Ovary (tissue), 9 donors: ENCODE results near the gene CELF4. TPM values are rescaled to one million over a fixed set of nuclear protein-coding genes. Genes with fewer than 3 reads are reported as not detected.

ENCODE experiments used
- DNase-seq, 5 donors: peaks; one replicate each; pipeline ENCODE4 v3.0.0-alpha.2; 2019 to 2020
- H3K27ac ChIP-seq, 2 donors: fragments of 200-600 bp; one replicate each; pipeline versions ENCODE4 v1.5.1 to v1.8.0; 2019 to 2022
- H3K27me3 ChIP-seq: fragments of 200-600 bp; one replicate; pipeline ENCODE4 v1.8.0; 2022
- H3K36me3 ChIP-seq: fragments of 200-600 bp; sonication (generic); one replicate; pipeline ENCODE4 v1.5.1; 2019
- H3K4me1 ChIP-seq: one replicate; pipeline ENCODE4 v1.8.1; 2013; ENCODE audit warnings: mild to moderate bottlenecking, moderate library complexity; ENCODE audit not compliant: insufficient read depth
- H3K4me3 ChIP-seq: fragments of 200-600 bp; sonication (generic); one replicate; pipeline ENCODE4 v1.5.1; 2017
- H3K9me3 ChIP-seq, 2 donors: fragments of 200-600 bp in 1 of 2; sonication (generic) in 1 of 2; one replicate each; pipeline versions ENCODE4 v1.5.1 to v1.8.1; 2013 to 2019; ENCODE audit warnings: mild to moderate bottlenecking in 1 of 2, moderate library complexity in 1 of 2
- EP300 ChIP-seq: sonication (generic); formaldehyde crosslinking; IDR thresholded peaks from one replicate; pipeline ENCODE4 v1.6.1; 2017; ENCODE audit warnings: antibody characterized with exemption
- POLR2A ChIP-seq: fragments of 450-650 bp; IDR thresholded peaks from one replicate; pipeline ENCODE4 v1.6.1; 2017; ENCODE audit warnings: antibody characterized with exemption, mild to moderate bottlenecking, moderate library complexity
- WGBS, 3 donors: extraction: QIAGEN DNeasy Blood & Tissue Kit in 1 of 3; methylation state at CpG; one replicate each; pipeline versions ENCODE4 v1.1.5 to v1.1.7; 2013 to 2017; 5-methylcytosine and 5-hydroxymethylcytosine counted together
- intact Hi-C, 4 donors: fragments of 100-400 bp; cut with DNase I; formaldehyde crosslinking; loops; one replicate each; pipeline versions ENCODE4 v1.11.0 to v1.15.1; 2022 to 2023
- polyA plus RNA-seq, 2 donors: library from polyadenylated mRNA; stranded (reverse); fragments of 200-250 nt in 1 of 2; fragments of 350-450 nt in 1 of 2; fragmentation: Illumina TruSeq in 1 of 2; extraction: RNeasy Lipid Tissue Mini Kit (QIAGEN cat#74804) in 1 of 2; gene quantifications; one replicate each; pipeline ENCODE4 v1.2.3, GENCODE V29; 2013 to 2014
- total RNA-seq, 7 donors: library from RNA; depleted of rRNA in 2 of 7; stranded (reverse); fragments of >200 nt in 2 of 7; fragmentation: NEBNext Ultra II Directional in 3 of 7; extraction: Animal tissue kit (Norgen Biotek cat#: 25700) in 3 of 7; gene quantifications; one replicate each; pipeline versions ENCODE4 v1.1.0 to v1.2.4, GENCODE V29; 2016 to 2023
- TF ChIP-seq, protein P1 (sequence below), 3 donors: fragments of 450-650 bp in 2 of 3; fragments of 200-600 bp in 1 of 3; IDR thresholded peaks; one replicate each; pipeline versions ENCODE4 v1.5.1 to v1.8.0; 2016 to 2022; ENCODE audit warnings: antibody characterized with exemption in 3 of 3, mild to moderate bottlenecking in 1 of 3
- donor health status: DM: no; HTN: no; CAD: no; lungs with moderate emphysema.
- donor health status: DM: no; HTN: no; CAD: no.
- donor health status: Bipolar disorder and iron deficiency.
- donor health status: DM: yes; HTN: yes; CAD: no.
- donor health status: DM: no; HTN: no; CAD: no.
- donor health status: DM: yes; HTN: yes; CAD: no.

Gene CELF4
- total and polyA plus RNA-seq, 9 donors: 0.15 to 1.6 (median 1.1) TPM; not detected in 1

- H3K27ac ChIP-seq: no peak overlapping the region
- intact Hi-C loops: no loop called here
- no peak for DNase-seq
- H3K9me3 ChIP-seq: no peaks in the 10 kb centered on the region
- H3K36me3 ChIP-seq: no peaks in the 10 kb centered on the region
- no peaks in the 10 kb centered on the region for H3K27me3 ChIP-seq
- WGBS, 3 donors: 73 to 93% (median 85%) methylated on average over 5 of the region's 5 CpGs
- no peaks in the 10 kb centered on the region for H3K4me1 ChIP-seq
- TF ChIP-seq POLR2A: no peak
- TF ChIP-seq, protein P1, sequence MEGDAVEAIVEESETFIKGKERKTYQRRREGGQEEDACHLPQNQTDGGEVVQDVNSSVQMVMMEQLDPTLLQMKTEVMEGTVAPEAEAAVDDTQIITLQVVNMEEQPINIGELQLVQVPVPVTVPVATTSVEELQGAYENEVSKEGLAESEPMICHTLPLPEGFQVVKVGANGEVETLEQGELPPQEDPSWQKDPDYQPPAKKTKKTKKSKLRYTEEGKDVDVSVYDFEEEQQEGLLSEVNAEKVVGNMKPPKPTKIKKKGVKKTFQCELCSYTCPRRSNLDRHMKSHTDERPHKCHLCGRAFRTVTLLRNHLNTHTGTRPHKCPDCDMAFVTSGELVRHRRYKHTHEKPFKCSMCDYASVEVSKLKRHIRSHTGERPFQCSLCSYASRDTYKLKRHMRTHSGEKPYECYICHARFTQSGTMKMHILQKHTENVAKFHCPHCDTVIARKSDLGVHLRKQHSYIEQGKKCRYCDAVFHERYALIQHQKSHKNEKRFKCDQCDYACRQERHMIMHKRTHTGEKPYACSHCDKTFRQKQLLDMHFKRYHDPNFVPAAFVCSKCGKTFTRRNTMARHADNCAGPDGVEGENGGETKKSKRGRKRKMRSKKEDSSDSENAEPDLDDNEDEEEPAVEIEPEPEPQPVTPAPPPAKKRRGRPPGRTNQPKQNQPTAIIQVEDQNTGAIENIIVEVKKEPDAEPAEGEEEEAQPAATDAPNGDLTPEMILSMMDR (IDR thresholded peaks at IDR 0.05): no peak
- TF ChIP-seq EP300: no peak
- H3K4me3 ChIP-seq: no peak overlapping the region
These were observed 49.2 kb downstream of the CELF4 start for GRCh38 chr18:37516361-37516853.

- no peak overlapping the region for H3K27ac ChIP-seq
- no peaks in the 10 kb centered on the region for H3K27me3 ChIP-seq
- H3K9me3 ChIP-seq: no peaks in the 10 kb centered on the region
- intact Hi-C loops: no loop called here
- H3K4me3 ChIP-seq: no peak overlapping the region
- WGBS, 3 donors: 90 to 91% (median 90%) methylated on average over 3 of the region's 3 CpGs
- no peak for DNase-seq
- no peak for TF ChIP-seq POLR2A
- TF ChIP-seq, protein P1 (IDR thresholded peaks at IDR 0.05): no peak
- no peak for TF ChIP-seq EP300
- no peaks in the 10 kb centered on the region for H3K36me3 ChIP-seq
- no peaks in the 10 kb centered on the region for H3K4me1 ChIP-seq
These were observed 50.6 kb downstream of the CELF4 start for GRCh38 chr18:37514953-37515352.

GRCh38 chr18:37512400-37512799 lies 53.2 kb downstream of the CELF4 start:
- no peaks in the 10 kb centered on the region for H3K27me3 ChIP-seq
- H3K27ac ChIP-seq: no peak overlapping the region
- no peaks in the 10 kb centered on the region for H3K9me3 ChIP-seq
- DNase-seq: no peak
- WGBS, 3 donors: 77 to 87% (median 78%) methylated on average over 2 of the region's 2 CpGs
- no peaks in the 10 kb centered on the region for H3K4me1 ChIP-seq
- TF ChIP-seq, protein P1 (IDR thresholded peaks at IDR 0.05): no peak
- TF ChIP-seq POLR2A: no peak
- no peak for TF ChIP-seq EP300
- intact Hi-C loops: no loop called here
- no peaks in the 10 kb centered on the region for H3K36me3 ChIP-seq
- H3K4me3 ChIP-seq: no peak overlapping the region

DNA sequence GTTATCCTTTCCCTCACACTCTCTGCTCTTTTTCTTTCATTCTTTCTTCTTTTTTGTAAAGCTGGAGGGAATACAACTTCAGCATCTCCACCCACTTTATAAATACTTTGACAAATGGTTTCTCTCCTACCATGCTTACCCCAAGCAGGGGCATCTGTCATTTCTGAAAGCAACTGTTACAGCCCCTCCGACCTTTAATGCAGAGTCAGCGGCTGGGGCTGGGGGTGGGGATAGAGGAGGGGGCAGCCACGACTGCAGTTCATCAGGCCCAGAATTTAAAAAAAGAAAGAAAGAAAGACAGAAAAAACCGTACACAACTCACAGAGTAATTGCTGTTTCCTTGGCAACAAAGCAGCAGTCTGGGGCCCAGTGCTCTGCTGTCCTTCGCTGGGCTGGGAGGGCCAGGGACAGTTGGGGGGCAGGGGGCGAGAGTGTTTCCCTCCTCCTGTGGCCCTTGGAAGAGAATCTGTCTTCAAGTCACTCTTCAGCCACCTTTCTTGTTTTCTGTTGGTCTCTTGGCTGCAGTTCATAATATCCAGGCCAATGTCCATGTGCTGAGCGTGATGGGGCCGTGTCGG lies 53.8 kb downstream of the CELF4 start:
- H3K36me3 ChIP-seq: no peaks in the 10 kb centered on the region
- no peaks in the 10 kb centered on the region for H3K27me3 ChIP-seq
- no peaks in the 10 kb centered on the region for H3K9me3 ChIP-seq
- intact Hi-C loops: no loop called here
- whole genome bisulfite sequencing, 3 donors: 59 to 66% (median 64%) methylated on average over 9 of the region's 9 CpGs
- H3K4me1 ChIP-seq: no peaks in the 10 kb centered on the region
- TF ChIP-seq, protein P1 (IDR thresholded peaks at IDR 0.05): no peak
- TF ChIP-seq EP300 (no peak), POLR2A (no peak)
- no peak overlapping the region for H3K27ac ChIP-seq
- no peak for DNase-seq
- H3K4me3 ChIP-seq: no peak overlapping the region
